Immature natural killer cell (primary cell): Measurements from ENCODE around the gene ADGRG1. TPM values are rescaled to one million over a fixed set of nuclear protein-coding genes. Genes with fewer than 3 reads are reported as not detected.
"Not testable (repeated sequence)": the region's sequence is repeated elsewhere in the genome, so short reads cannot be mapped to it uniquely, and the experiment has no call there.

ENCODE experiments used
- DNase-seq, 3 donors: peaks; one replicate each; pipeline ENCODE4 v3.0.0; 2022; ENCODE audit warnings: mixed read lengths in 1 of 3
- H3K27ac Mint-ChIP-seq, 6 donors: one replicate each; pipeline ENCODE4 v1.8.0; 2020; ENCODE audit warnings: mixed read lengths in 6 of 6, mild to moderate bottlenecking in 5 of 6, inconsistent platforms in 4 of 6, moderate library complexity in 3 of 6
- H3K27me3 Mint-ChIP-seq, 3 donors: one replicate each; pipeline ENCODE4 v1.8.0; 2020 to 2021; ENCODE audit warnings: low read depth in 3 of 3, mild to moderate bottlenecking in 3 of 3, mixed read lengths in 3 of 3, moderate library complexity in 3 of 3, inconsistent platforms in 1 of 3
- H3K36me3 Mint-ChIP-seq, 3 donors: one replicate each; pipeline ENCODE4 v1.8.0; 2020; ENCODE audit warnings: mixed read lengths in 3 of 3, inconsistent platforms in 2 of 3, mild to moderate bottlenecking in 2 of 3
- H3K4me1 Mint-ChIP-seq, 2 donors: one replicate each; pipeline ENCODE4 v1.8.0; 2020; ENCODE audit warnings: inconsistent platforms in 2 of 2, mild to moderate bottlenecking in 2 of 2, mixed read lengths in 2 of 2, moderate library complexity in 1 of 2
- H3K4me3 Mint-ChIP-seq, 5 donors: one replicate each; pipeline ENCODE4 v1.8.0; 2020; ENCODE audit warnings: mild to moderate bottlenecking in 5 of 5, mixed read lengths in 5 of 5, inconsistent platforms in 3 of 5, moderate library complexity in 3 of 5
- H3K9me3 Mint-ChIP-seq, 6 donors: one replicate each; pipeline ENCODE4 v1.8.0; 2020; ENCODE audit warnings: mild to moderate bottlenecking in 6 of 6, mixed read lengths in 6 of 6, inconsistent platforms in 4 of 6, moderate library complexity in 3 of 6
- polyA plus RNA-seq, 3 donors: library from polyadenylated mRNA; unstranded; fragments of 300-500 nt; fragmentation: Illumina TruSeq; gene quantifications; one replicate each; pipeline ENCODE4 v1.2.3, GENCODE V29; 2021

ADGRG1 gene
- polyA plus RNA-seq, 3 donors from 2014 or later = 218 to 784 (median 395) TPM

DNA sequence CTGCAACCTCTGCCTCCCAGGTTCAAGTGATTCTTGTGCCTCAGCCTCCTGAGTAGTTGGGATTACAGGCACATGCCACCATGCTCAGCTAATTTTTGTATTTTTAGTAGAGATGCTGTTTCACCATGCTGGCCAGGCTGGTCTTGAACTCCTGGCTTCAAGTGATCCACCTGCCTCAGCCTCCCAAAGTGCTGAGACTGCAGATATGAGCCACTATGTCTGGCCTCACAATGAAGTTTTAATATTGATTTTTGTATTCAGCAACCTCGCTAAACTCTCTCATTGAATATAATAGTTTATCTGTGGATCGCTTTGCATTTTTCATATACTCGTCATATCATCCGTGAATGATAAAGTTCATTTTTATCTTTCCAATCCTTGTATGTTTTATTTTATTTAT, 32.2 kb upstream of the ADGRG1 start:
- H3K4me3 Mint-ChIP-seq = peak overlapping the region in 1 of 5 donors; percentile 2
- H3K9me3 Mint-ChIP-seq = peaks cover 2 to 41% (median 13%) of the 10 kb centered on the region in 6 donors
- not testable (repeated sequence) for DNase-seq
- peak overlapping the region in 5 of 6 donors; percentile 17 to 93 (median 45) for H3K27ac Mint-ChIP-seq
- peaks cover 36 to 57% (median 49%) of the 10 kb centered on the region in 3 donors for H3K36me3 Mint-ChIP-seq
- H3K27me3 Mint-ChIP-seq = peaks cover 9 to 19% (median 18%) of the 10 kb centered on the region in 3 donors
- H3K4me1 Mint-ChIP-seq = peaks cover 77 to 100% of the 10 kb centered on the region in 2 donors

DNA sequence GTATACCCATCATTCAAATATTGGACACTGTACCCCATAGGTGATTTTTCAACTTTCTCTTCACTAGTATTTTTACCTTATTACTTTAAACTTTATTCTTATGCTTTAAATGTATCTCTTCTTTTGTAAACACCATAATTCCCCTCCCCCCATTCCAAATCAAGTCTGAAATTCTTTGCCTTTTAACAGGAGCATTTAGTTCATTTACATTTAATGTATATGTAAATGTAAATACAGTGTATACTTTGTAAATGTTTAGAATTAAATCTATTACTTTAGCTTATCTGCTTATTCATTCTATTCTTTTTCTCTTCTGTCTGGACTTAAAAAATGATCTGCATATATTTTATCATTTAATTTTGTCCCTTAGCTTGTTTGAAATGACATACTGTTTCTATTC, 30.0 kb upstream of the ADGRG1 start:
- DNase-seq = no peak
- Mint-ChIP-seq H3K4me3 (no peak overlapping the region), H3K9me3 (peaks cover 2 to 41% (median 13%) of the 10 kb centered on the region in 6 donors), H3K27ac (peak overlapping the region in 5 of 6 donors; percentile 74 to 99 (median 93)), H3K36me3 (peaks cover 39 to 59% (median 52%) of the 10 kb centered on the region in 3 donors), H3K4me1 (peaks cover 77 to 100% of the 10 kb centered on the region in 2 donors), H3K27me3 (peaks cover 0 to 10% (median 8%) of the 10 kb centered on the region in 3 donors)

- H3K4me3 Mint-ChIP-seq = peak overlapping the region; percentile 52 to 80 (median 70)
- peaks cover 0 to 10% (median 8%) of the 10 kb centered on the region in 3 donors for H3K27me3 Mint-ChIP-seq
- no peak for DNase-seq
- peak overlapping the region; percentile 93 to 99 (median 96) for H3K27ac Mint-ChIP-seq
- H3K9me3 Mint-ChIP-seq = peaks cover 2 to 36% (median 13%) of the 10 kb centered on the region in 6 donors
- H3K36me3 Mint-ChIP-seq = peaks cover 37 to 59% (median 49%) of the 10 kb centered on the region in 3 donors
- H3K4me1 Mint-ChIP-seq = peaks cover 73 to 96% of the 10 kb centered on the region in 2 donors
Measured at GRCh38 chr16:57600048-57600835, 28.2 kb upstream of the ADGRG1 start.

DNA sequence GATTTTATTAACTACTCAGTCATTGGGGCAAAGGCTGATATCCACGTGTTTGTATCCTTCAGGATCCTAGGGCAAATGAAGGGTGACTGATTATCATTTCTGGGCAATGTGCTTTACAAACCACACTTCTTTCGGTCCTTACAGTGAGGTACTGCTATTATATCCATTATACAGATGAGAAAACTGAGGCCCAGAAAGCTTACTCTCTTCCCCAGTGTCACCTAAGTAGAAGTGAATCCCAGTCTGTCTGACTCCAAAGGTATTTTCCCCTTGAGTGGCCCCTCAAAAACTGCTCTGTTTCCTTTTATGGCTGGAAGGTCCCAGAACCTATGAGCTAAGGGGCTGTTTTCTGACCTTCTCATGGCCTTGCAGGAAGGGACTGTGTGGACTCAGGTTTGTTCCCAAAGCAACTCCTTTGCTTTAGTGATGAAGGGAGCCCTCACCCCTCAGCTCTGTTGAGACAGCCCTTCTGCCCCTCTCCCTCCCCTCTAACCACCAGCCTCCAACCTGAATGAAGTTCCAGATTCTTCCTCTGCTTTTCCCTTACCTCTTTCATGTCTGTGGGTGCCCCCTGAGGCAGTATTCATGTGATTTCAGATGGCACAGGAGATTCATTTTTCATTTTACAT, 27.4 kb upstream of the ADGRG1 start:
- Mint-ChIP-seq H3K4me1 (peaks cover 76 to 96% of the 10 kb centered on the region in 2 donors), H3K4me3 (peak overlapping the region; percentile 68 to 80 (median 70)), H3K27ac (peak overlapping the region; percentile 93 to 99 (median 96)), H3K27me3 (peaks cover 0 to 10% (median 8%) of the 10 kb centered on the region in 3 donors), H3K9me3 (peaks cover 1 to 30% (median 8%) of the 10 kb centered on the region in 6 donors), H3K36me3 (peaks cover 33 to 53% (median 43%) of the 10 kb centered on the region in 3 donors)
- DNase-seq = no peak

GRCh38 chr16:57601801-57602478, 26.5 kb upstream of the ADGRG1 start:
- peak overlapping the region; percentile 93 to 99 (median 96) for H3K27ac Mint-ChIP-seq
- H3K4me1 Mint-ChIP-seq = peaks cover 80 to 96% of the 10 kb centered on the region in 2 donors
- peak; percentile 76 to 88 (median 86) for DNase-seq
- peaks cover 33 to 47% (median 39%) of the 10 kb centered on the region in 3 donors for H3K36me3 Mint-ChIP-seq
- peaks cover 1 to 28% (median 8%) of the 10 kb centered on the region in 6 donors for H3K9me3 Mint-ChIP-seq
- H3K4me3 Mint-ChIP-seq = peak overlapping the region; percentile 68 to 80 (median 72)
- H3K27me3 Mint-ChIP-seq = peaks cover 0 to 10% (median 8%) of the 10 kb centered on the region in 3 donors

DNA sequence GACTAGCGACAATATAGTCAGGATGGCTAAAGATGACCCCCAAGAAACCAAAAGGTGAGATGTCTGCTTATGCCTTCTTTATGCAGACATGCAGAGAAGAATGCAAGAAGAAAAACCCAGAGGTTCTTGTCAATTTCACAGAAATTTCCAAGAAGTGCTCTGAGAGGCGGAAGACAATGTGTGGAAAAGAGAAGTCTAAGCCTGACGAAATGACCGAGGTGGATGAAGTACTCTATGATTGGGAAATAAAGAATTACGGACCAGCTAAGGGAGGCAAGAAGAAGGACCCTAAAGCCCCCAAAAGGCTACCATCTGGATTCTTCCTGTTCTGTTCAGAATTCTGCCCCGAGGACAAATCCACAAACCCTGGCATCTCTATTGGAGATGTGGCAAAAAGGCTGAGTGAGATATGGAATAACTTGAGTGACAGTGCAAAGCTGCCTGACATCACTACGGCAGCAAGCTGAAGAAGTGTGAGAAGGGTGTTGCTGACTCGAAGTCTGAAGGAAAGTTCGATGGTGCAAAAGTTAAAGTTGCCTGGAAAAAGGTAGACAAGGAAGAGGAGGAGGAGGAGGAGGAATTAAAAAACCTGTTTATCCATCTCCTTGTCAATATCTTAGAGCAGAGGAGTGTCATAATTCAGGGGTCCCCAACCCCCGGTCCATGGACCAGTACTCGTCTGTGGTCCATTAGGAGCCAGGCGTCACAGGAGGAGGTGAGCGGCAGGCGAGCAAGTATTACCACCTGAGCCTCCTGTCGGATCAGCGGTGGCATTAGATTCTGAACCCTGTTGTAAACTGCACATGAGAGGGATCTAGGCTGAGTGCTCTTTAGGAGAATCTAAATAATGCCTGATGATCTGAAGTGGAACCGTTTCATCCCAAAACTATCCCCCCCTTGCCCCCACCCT, 25.1 kb upstream of the ADGRG1 start:
- Mint-ChIP-seq H3K27me3 (peaks cover 0 to 10% (median 8%) of the 10 kb centered on the region in 3 donors), H3K9me3 (peaks cover 0 to 14% (median 2%) of the 10 kb centered on the region in 6 donors), H3K4me3 (peak overlapping the region; percentile 33 to 87 (median 72)), H3K27ac (peak overlapping the region; percentile 93 to 99 (median 96)), H3K36me3 (peaks cover 24 to 33% (median 25%) of the 10 kb centered on the region in 3 donors), H3K4me1 (peaks cover 89 to 92% of the 10 kb centered on the region in 2 donors)
- DNase-seq = no peak

GRCh38 chr16:57604177-57604576, 24.3 kb upstream of the ADGRG1 start:
- peak overlapping the region; percentile 93 to 99 (median 96) for H3K27ac Mint-ChIP-seq
- H3K36me3 Mint-ChIP-seq = peaks cover 17 to 25% (median 18%) of the 10 kb centered on the region in 3 donors
- peak overlapping the region; percentile 33 to 87 (median 72) for H3K4me3 Mint-ChIP-seq
- H3K9me3 Mint-ChIP-seq = peaks cover 0 to 6% (median under 1%) of the 10 kb centered on the region in 6 donors
- peaks cover 0 to 12% (median 10%) of the 10 kb centered on the region in 3 donors for H3K27me3 Mint-ChIP-seq
- no peak for DNase-seq
- H3K4me1 Mint-ChIP-seq = peaks cover 92% of the 10 kb centered on the region in 2 donors

GRCh38 chr16:57606147-57606846, 22.1 kb upstream of the ADGRG1 start:
- H3K9me3 Mint-ChIP-seq = no peaks in the 10 kb centered on the region
- peak overlapping the region; percentile 35 to 87 (median 79) for H3K4me3 Mint-ChIP-seq

DNA sequence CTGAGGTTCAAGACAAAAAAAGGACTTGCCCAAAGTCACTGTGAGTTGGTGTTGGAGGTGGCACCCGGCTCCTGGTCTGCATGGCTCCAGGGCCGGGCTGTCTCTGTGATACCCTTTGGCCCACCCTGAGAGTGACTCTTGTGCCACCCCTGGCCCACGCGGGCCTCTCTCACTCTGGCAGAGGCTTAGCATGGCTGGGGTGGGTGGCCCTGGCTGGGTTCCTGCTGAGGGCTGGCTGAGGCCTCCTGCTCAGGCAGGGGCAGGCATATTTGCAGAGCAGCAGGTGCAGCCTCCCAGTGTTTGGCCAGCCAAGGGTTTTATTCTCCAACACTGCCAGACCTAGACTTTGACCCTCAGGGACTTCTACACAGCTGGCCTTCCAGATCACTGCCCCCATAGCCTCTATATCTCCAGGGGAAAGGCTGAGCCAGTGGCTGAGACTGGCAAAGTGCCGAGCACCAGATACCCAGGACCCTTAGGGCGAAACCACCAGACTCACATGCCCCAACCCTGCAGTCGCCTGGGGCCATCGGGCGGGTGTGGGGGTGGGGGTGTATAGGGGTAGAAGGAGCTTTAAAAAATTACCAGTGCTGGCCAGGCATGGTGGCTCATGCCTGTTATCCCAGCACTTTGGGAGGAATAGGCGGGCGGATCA, 21.5 kb upstream of the ADGRG1 start:
- Mint-ChIP-seq H3K4me1 (peaks cover 90 to 92% of the 10 kb centered on the region in 2 donors), H3K4me3 (peak overlapping the region; percentile 35 to 87 (median 48)), H3K36me3 (peaks cover 8 to 21% (median 13%) of the 10 kb centered on the region in 3 donors), H3K27ac (peak overlapping the region; percentile 71 to 99 (median 86)), H3K27me3 (peaks cover 0 to 23% (median 14%) of the 10 kb centered on the region in 3 donors), H3K9me3 (no peaks in the 10 kb centered on the region)
- no peak for DNase-seq

More at GRCh38 chr16:57606147-57606846, 22.1 kb upstream of the ADGRG1 start:
- Mint-ChIP-seq H3K27me3 (peaks cover 0 to 25% (median 16%) of the 10 kb centered on the region in 3 donors), H3K36me3 (peaks cover 10 to 19% (median 13%) of the 10 kb centered on the region in 3 donors), H3K27ac (peak overlapping the region; percentile 71 to 99 (median 95)), H3K4me1 (peaks cover 91 to 92% of the 10 kb centered on the region in 2 donors)
- DNase-seq = no peak

- Mint-ChIP-seq H3K9me3 (no peaks in the 10 kb centered on the region), H3K36me3 (peaks cover 8 to 19% (median 12%) of the 10 kb centered on the region in 3 donors), H3K27ac (peak overlapping the region; percentile 84 to 99 (median 99)), H3K4me3 (peak overlapping the region in 3 of 5 donors; percentile 18 to 87 (median 42)), H3K27me3 (peaks cover 0 to 21% (median 12%) of the 10 kb centered on the region in 3 donors), H3K4me1 (peaks cover 82 to 88% of the 10 kb centered on the region in 2 donors)
- no peak for DNase-seq
Measured at GRCh38 chr16:57607676-57608461, 20.6 kb upstream of the ADGRG1 start.
